ENCODE measurements around the gene NFE2. TPM values are rescaled to one million over a fixed set of nuclear protein-coding genes. Genes with fewer than 3 reads are reported as not detected.

Gene NFE2
- total and polyA plus RNA-seq, 2 of the 8 experiments (the other 6 are each of a cell fraction or from before 2014, with no cell fraction given) = 2.0 to 6.1 TPM

GRCh38 chr12:54300225-54300731 is 537 bp downstream of the NFE2 start:
- Histone ChIP-seq H3K27ac (ENCODE audit: low read depth, low read length) (no peak overlapping the region), H2BK12ac (ENCODE audit: low read depth, low read length) (0 out of 2 replicates have a peak overlapping the region, but pooled peaks have one; percentile 10), H3K18ac (ENCODE audit: extremely low read depth, low read length) (peak overlapping the region; percentile 98), H4K8ac (ENCODE audit: extremely low read depth, insufficient read depth, low read length) (no peak overlapping the region), H2BK5ac (ENCODE audit: low read depth, low read length) (peak overlapping the region; percentile 94; the same call in 1 of the 2 replicates), H3K23ac (ENCODE audit: insufficient read length) (no peak overlapping the region), H3K79me2 (ENCODE audit: control insufficient read depth in 1 of 2, insufficient read depth in 2 of 2, low read length in 2 of 2) (no peaks in the 10 kb centered on the region), H3K9ac (replicated peaks in 1 of 4; ENCODE audit: extremely low read depth in 1 of 4, low read depth in 3 of 4, low read length in 3 of 4) (peak overlapping the region in 1 of 4 experiments; percentile 5; a peak in 2 of 7 replicates), H3K4me1 (replicated peaks in 1 of 4; ENCODE audit: control insufficient read depth in 3 of 4, insufficient read depth in 4 of 4, low read length in 3 of 4) (peaks cover 12 to 32% (median 21%) of the 10 kb centered on the region in 4 experiments), H3K23me2 (ENCODE audit: low read depth, low read length) (peaks cover 6% of the 10 kb centered on the region; the same call in 1 of the 2 replicates), H3K79me1 (ENCODE audit: low read depth, low read length) (no peaks in the 10 kb centered on the region), H2AK5ac (ENCODE audit: low read depth, low read length) (no peak overlapping the region), H3K9me3 (ENCODE audit: insufficient read depth in 2 of 2, low read depth in 1 of 2, low read length in 1 of 2) (no peaks in the 10 kb centered on the region), H2AFZ (ENCODE audit: low read length) (no peak overlapping the region), H3K4me2 (ENCODE audit: insufficient read depth in 1 of 2, low read depth in 2 of 2, low read length in 2 of 2) (peak overlapping the region; percentile 85 to 97), H4K20me1 (replicated peaks in 1 of 2; ENCODE audit: control insufficient read depth in 1 of 2, insufficient read depth in 2 of 2, low read length in 2 of 2) (no peaks in the 10 kb centered on the region), H2BK15ac (ENCODE audit: low read length) (no peak overlapping the region), H2BK20ac (ENCODE audit: low read length) (no peak overlapping the region; the same call in 1 of the 2 replicates), H3K14ac (ENCODE audit: insufficient read length) (no peak overlapping the region), H4K5ac (ENCODE audit: insufficient read length, low read depth, low read length) (no peak overlapping the region), H3K27me3 (replicated peaks in 1 of 4; ENCODE audit: control insufficient read depth in 3 of 4, extremely low read depth in 1 of 4, insufficient read depth in 3 of 4, low read length in 3 of 4) (peaks cover 0 to 7% (median 0%) of the 10 kb centered on the region in 4 experiments; a peak in 1 of 7 replicates), H4K91ac (replicated peaks; ENCODE audit: insufficient read length, low read length) (peak overlapping the region; percentile 79), H2BK120ac (replicated peaks; ENCODE audit: low read depth, low read length) (no peak overlapping the region), H3K56ac (replicated peaks; ENCODE audit: insufficient read length, low read depth, low read length) (no peak overlapping the region), H3K4ac (replicated peaks; ENCODE audit: insufficient read length, low read depth, low read length) (no peak overlapping the region), H3K4me3 (ENCODE audit: extremely low read depth in 1 of 4, insufficient read depth in 2 of 4, low read depth in 3 of 4, low read length in 4 of 4) (peak overlapping the region; percentile 24 to 63 (median 46)), H3K36me3 (ENCODE audit: control insufficient read depth in 2 of 4, insufficient read depth in 4 of 4, low read length in 3 of 4) (no peaks in the 10 kb centered on the region; a peak in 1 of 8 replicates)
- FAIRE-seq (no peak), DNase-seq (ENCODE audit: low read depth in 1 of 2, low spot score in 2 of 2) (no peak)
- TF ChIP-seq SIN3A (conservative IDR thresholded peaks at IDR 0.05 in 1 of 2, IDR thresholded peaks at IDR 0.05 in 1 of 2; ENCODE audit: low read depth in 1 of 2, low read length in 2 of 2) = no peak
- no peak for TF ChIP-seq MAFK (IDR thresholded peaks at IDR 0.05; ENCODE audit: low read depth, low read length)
- no peak for TF ChIP-seq CBX5 (IDR thresholded peaks at IDR 0.05; ENCODE audit: low read depth, low read length)
- TF ChIP-seq HDAC2 (IDR thresholded peaks at IDR 0.05; ENCODE audit: borderline replicate concordance in 1 of 2, low read depth in 2 of 2, low read length in 2 of 2) = no peak
- no peak for TF ChIP-seq RNF2 (IDR thresholded peaks at IDR 0.05; ENCODE audit: borderline replicate concordance, low read depth, low read length, missing control alignments, poor library complexity, severe bottlenecking)
- no peak for TF ChIP-seq NRF1 (IDR thresholded peaks at IDR 0.05; ENCODE audit: low read depth, low read length)
- TF ChIP-seq SP1 (IDR thresholded peaks at IDR 0.05; ENCODE audit: low read depth, low read length) = no peak
- WGBS, 2 experiments (ENCODE audit: extremely low coverage in 1 of 2, insufficient coverage in 1 of 2, insufficient read length in 1 of 2, insufficient replicate concordance in 2 of 2, low coverage in 1 of 2, low lambda C conversion rate in 2 of 2, missing lambda C conversion rate in 1 of 2) = 67% methylated on average over 3 of the region's 3 CpGs; no CpG with 5 or more reads in 1 of the 2 experiments
- ChIA-PET POLR2A (ENCODE audit: partially characterized antibody) (interaction anchor here (0.7 to 4.8 kb wide), 12 partner anchors 9 to 58 kb away, joined by 3 to 105 read pairs (median 7); partner anchors contain the start of genes CBX5 and HNRNPA1), CTCF (ENCODE audit: partially characterized antibody) (interaction anchor here (0.5 to 14.9 kb wide), 17 partner anchors 8 to 691 kb away, joined by 3 to 618 read pairs (median 4); partner anchors contain the start of gene COPZ1)

Data from H1 (cell line).